K562 (cell line): Measurements from ENCODE around the gene GAL. TPM values are rescaled to one million over a fixed set of nuclear protein-coding genes. Genes with fewer than 3 reads are reported as not detected.

Source experiments
- ATAC-seq: fragments of 200-7000 bp; cut with Tn5 transposase; 3 replicates; pipeline ENCODE4 v1.9.1; 2020; ENCODE audit warnings: moderate library complexity
- BruUV-seq: library from RNA; stranded (reverse); fragments of 400-500 nt; replicated peaks from 2 replicates; lab custom pipeline; 2021; lab: Mats Ljungman, UMichigan
- CTCF ChIA-PET: fragments of 300-600 bp; formaldehyde crosslinking; extraction: SDS; loops from one replicate; lab custom pipeline; 2021; ENCODE audit warnings: low intra/inter-chr PET ratio; lab: Yijun Ruan, JAX
- POLR2A ChIA-PET: fragments of 300-600, 350-650 bp; sonication (Branson Sonifier 250); formaldehyde crosslinking; extraction: SDS; loops from one replicate; lab custom pipeline; 2021; ENCODE audit warnings: antibody characterized with exemption, inconsistent platforms; lab: Yijun Ruan, JAX
- DNase-seq, 4 experiments: peaks; one replicate each; pipeline versions ENCODE4 v3.0.0 to v3.0.0-alpha.2; 2011 to 2018; ENCODE audit warnings: low spot score in 3 of 4, mixed read lengths in 3 of 4; ENCODE audit errors: extremely low read depth in 1 of 4
- FAIRE-seq: peaks from 2 replicates; lab custom pipeline; 2011; peaks lifted over from hg19 to GRCh38; lab: Jason Lieb, UNC
- H2AFZ ChIP-seq: 2 replicates; pipeline ENCODE4 v1.6.0; 2011; ENCODE audit warnings: low read depth, low read length, control low read depth, inconsistent platforms
- H3K27ac ChIP-seq: fragments of 200-600 bp; 3 replicates; pipeline ENCODE4 v1.8.0; 2011; ENCODE audit warnings: low read depth, mild to moderate bottlenecking, control low read depth, inconsistent platforms, low read length, moderate library complexity, mixed read lengths; ENCODE audit errors: extremely low read depth
- H3K27me3 ChIP-seq, 2 experiments: fragments of 300-600 bp in 1 of 2; 2 replicates in 1 of 2; 3 replicates in 1 of 2; pipeline versions ENCODE4 v1.6.0 to v1.8.0; 2011; ENCODE audit warnings: inconsistent platforms in 2 of 2, low read length in 2 of 2, mild to moderate bottlenecking in 1 of 2, mixed read lengths in 1 of 2, moderate library complexity in 1 of 2; ENCODE audit not compliant: control insufficient read depth in 2 of 2, insufficient read depth in 2 of 2
- H3K36me3 ChIP-seq: fragments of 300-600 bp; 3 replicates; pipeline ENCODE4 v1.8.0; 2011; ENCODE audit warnings: mild to moderate bottlenecking, low read length, inconsistent platforms; ENCODE audit not compliant: control insufficient read depth, insufficient read depth
- H3K4me1 ChIP-seq, 2 experiments: fragments of 200-600 bp in 1 of 2; replicated peaks in 1 of 2; 2 replicates in 1 of 2; 3 replicates in 1 of 2; pipeline versions ENCODE4 v1.5.1 to v1.8.0; 2011; ENCODE audit warnings: inconsistent platforms in 2 of 2, low read length in 2 of 2, mild to moderate bottlenecking in 1 of 2, mixed read lengths in 1 of 2, moderate library complexity in 1 of 2; ENCODE audit not compliant: control insufficient read depth in 2 of 2, insufficient read depth in 2 of 2
- H3K4me2 ChIP-seq: 2 replicates; pipeline ENCODE4 v1.6.1; 2011; ENCODE audit warnings: low read length, control low read depth, inconsistent platforms, mixed read lengths; ENCODE audit not compliant: insufficient read depth
- H3K4me3 ChIP-seq: fragments of 200-600 bp; sonication (generic), shearing (Covaris generic); 2 replicates; pipeline ENCODE4 v1.5.1; 2016; ENCODE audit warnings: control low read depth, inconsistent platforms
- H3K79me2 ChIP-seq: fragments of 200-600 bp; 3 replicates; pipeline ENCODE4 v1.8.0; 2011; ENCODE audit warnings: low read length, inconsistent platforms; ENCODE audit not compliant: control insufficient read depth, insufficient read depth
- H3K9ac ChIP-seq, 2 experiments: 2 replicates each; pipeline versions ENCODE4 v1.6.0 to v1.6.1; 2011; ENCODE audit warnings: low read depth in 2 of 2, low read length in 2 of 2, control low read depth in 1 of 2, inconsistent platforms in 1 of 2, mild to moderate bottlenecking in 1 of 2, mixed read lengths in 1 of 2; ENCODE audit not compliant: insufficient read depth in 1 of 2
- H3K9me1 ChIP-seq: one replicate; pipeline ENCODE4 v1.6.0; 2011; ENCODE audit warnings: inconsistent platforms, mild to moderate bottlenecking, low read length, moderate library complexity; ENCODE audit not compliant: control insufficient read depth, insufficient read depth
- H3K9me3 ChIP-seq: replicated peaks from 2 replicates; pipeline ENCODE4 v1.5.1; 2011; ENCODE audit warnings: low read depth, low read length, inconsistent platforms; ENCODE audit not compliant: control insufficient read depth, insufficient read depth
- H4K20me1 ChIP-seq: replicated peaks from 2 replicates; pipeline ENCODE4 v1.6.1; 2011; ENCODE audit warnings: low read length, inconsistent platforms, mixed read lengths; ENCODE audit not compliant: control insufficient read depth, insufficient read depth
- ARID2 ChIP-seq: fragments of 450-650 bp; IDR thresholded peaks from 2 replicates; pipeline ENCODE4 v1.6.1; 2017; ENCODE audit warnings: antibody characterized with exemption, mild to moderate bottlenecking
- C11orf30 ChIP-seq: fragments of 450-650 bp; IDR thresholded peaks from 2 replicates; pipeline ENCODE4 v1.6.1; 2016; ENCODE audit warnings: low read depth, mild to moderate bottlenecking
- CHD2 ChIP-seq: IDR thresholded peaks from 2 replicates; pipeline ENCODE4 v1.6.1; 2011; ENCODE audit warnings: low read depth, low read length
- FOXO4 ChIP-seq: fragments of 450-650 bp; formaldehyde crosslinking; IDR thresholded peaks from 2 replicates; pipeline ENCODE4 v1.4.0; 2020; ENCODE audit warnings: mild to moderate bottlenecking, moderate library complexity
- GTF2E2 ChIP-seq: fragments of 200-800 bp; sonication (Bioruptor generic); IDR thresholded peaks from 2 replicates; pipeline ENCODE4 v1.6.1; 2016; ENCODE audit warnings: missing genetic modification characterization, missing compliant biosample characterization
- HDAC3 ChIP-seq: fragments of 450-650 bp; IDR thresholded peaks from 2 replicates; pipeline ENCODE4 v1.6.1; 2018; ENCODE audit warnings: borderline replicate concordance, mild to moderate bottlenecking, moderate library complexity; ENCODE audit not compliant: partially characterized antibody
- MCM2 ChIP-seq: fragments of 450-650 bp; IDR thresholded peaks from 2 replicates; pipeline ENCODE4 v1.6.1; 2017; ENCODE audit warnings: low read depth, mild to moderate bottlenecking
- MCM7 ChIP-seq, 2 experiments: fragments of 450-650 bp; IDR thresholded peaks; 2 replicates each; pipeline ENCODE4 v1.6.1; 2016 to 2018
- RB1 ChIP-seq: fragments of 450-650 bp; IDR thresholded peaks from 2 replicates; pipeline ENCODE4 v1.6.1; 2017; ENCODE audit warnings: low read depth, mild to moderate bottlenecking
- RBM39 ChIP-seq: fragments of 200-400 bp; formaldehyde crosslinking; optimal IDR thresholded peaks from 2 replicates; pipeline ENCODE3; 2018; ENCODE audit warnings: low read depth, low read length
- RNF219 ChIP-seq: fragments of 250-450 bp; sonication (Bioruptor Pico); IDR thresholded peaks from 2 replicates; pipeline ENCODE4 v1.5.0; 2022; ENCODE audit warnings: mild to moderate bottlenecking
- SMAD3 ChIP-seq: fragments of 450-650 bp; formaldehyde crosslinking; conservative IDR thresholded peaks from 2 replicates; pipeline ENCODE4 v1.4.0; 2020; ENCODE audit warnings: mild to moderate bottlenecking
- SUPT5H ChIP-seq: fragments of 450-650 bp; IDR thresholded peaks from 2 replicates; pipeline ENCODE4 v1.6.1; 2016
- ZKSCAN3 ChIP-seq: fragments of 250-450 bp; sonication (Bioruptor Pico); IDR thresholded peaks from 2 replicates; pipeline ENCODE4 v1.4.0; 2020
- ZNF253 ChIP-seq: fragments of 250-450 bp; sonication (Bioruptor Pico); conservative IDR thresholded peaks from 2 replicates; pipeline ENCODE4 v1.6.1; 2021; ENCODE audit warnings: mild to moderate bottlenecking
- ZSCAN32 ChIP-seq: fragments of 450-650 bp; formaldehyde crosslinking; IDR thresholded peaks from 2 replicates; pipeline ENCODE4 v1.4.0; 2020; ENCODE audit warnings: mild to moderate bottlenecking, moderate library complexity
- WGBS: fragments of 100-300 bp; shearing (Covaris generic); methylation state at CpG from one replicate; pipeline ENCODE4 v1.1.6; 2016; ENCODE audit warnings: low coverage, mixed read lengths; ENCODE audit not compliant: insufficient coverage; ENCODE audit errors: missing lambda C conversion rate; 5-methylcytosine and 5-hydroxymethylcytosine counted together
- in situ Hi-C: fragments of 300-500 bp; cut with MboI; formaldehyde crosslinking; loops from 4 replicates; pipeline ENCODE4 v1.15.0; 2018; ENCODE audit warnings: inconsistent platforms, mixed read lengths
- intact Hi-C: fragments of 100-400 bp; cut with micrococcal nuclease; formaldehyde crosslinking; loops from 2 replicates; pipeline ENCODE4 v1.14.2; 2022
- polyA plus RNA-seq, 8 experiments: library from polyadenylated mRNA; depleted of rRNA in 4 of 8; stranded (reverse) in 5 of 8; unstranded in 3 of 8; fragments of >200 nt; fragmentation: Nextera tagmentation in 2 of 8; fragmentation: Illumina TruSeq in 1 of 8; extraction: Ambion mirVana in 2 of 8; extraction: Trizol in 1 of 8; gene quantifications; 2 replicates each; pipeline versions ENCODE4 v1.2.1 to v1.2.3, GENCODE V29; 2011 to 2014; ENCODE audit warnings: inconsistent platforms in 1 of 8, missing spikeins in 1 of 8
- total RNA-seq, 7 experiments: library from RNA; depleted of rRNA in 6 of 7; stranded (reverse); fragments of >200 nt in 6 of 7; fragmentation: Illumina TruSeq in 2 of 7; extraction: Trizol in 2 of 7; gene quantifications; 2 replicates each; pipeline versions ENCODE4 v1.2.1 to v1.2.3, GENCODE V29; 2011 to 2021; ENCODE audit warnings: low replicate concordance in 1 of 7

The GAL gene
- total and polyA plus RNA-seq, 9 of the 15 experiments (the other 6 are each of a cell fraction or from before 2014, with no cell fraction given) = 10.6 to 119 (median 36.3) TPM

- TF ChIP-seq RNF219 = no peak
- TF ChIP-seq C11orf30 = peak; percentile 80
- no peak for TF ChIP-seq MCM7 (IDR thresholded peaks at IDR 0.05)
- no peak for TF ChIP-seq ZSCAN32
Observed at GRCh38 chr11:68690671-68691401, 6.5 kb downstream of the GAL start (continued).

GRCh38 chr11:68691402-68691784 lies 7.0 kb downstream of the GAL start:
- intact Hi-C loops = no loop called here
- Histone ChIP-seq H3K4me2 (no peak overlapping the region), H3K27ac (no peak overlapping the region), H3K4me3 (no peak overlapping the region), H3K9me3 (peaks cover 7% of the 10 kb centered on the region; the same call in 1 of the 2 replicates), H3K79me2 (no peaks in the 10 kb centered on the region), H3K9ac (no peak overlapping the region), H3K36me3 (peaks cover 42% of the 10 kb centered on the region), H3K9me1 (no peaks in the 10 kb centered on the region), H4K20me1 (no peaks in the 10 kb centered on the region), H2AFZ (no peak overlapping the region), H3K27me3 (peaks cover 0 to 3% of the 10 kb centered on the region in 2 experiments; a peak in 2 of 5 replicates), H3K4me1 (peaks cover 0 to 7% of the 10 kb centered on the region in 2 experiments; a peak in 2 of 5 replicates)
- POLR2A ChIA-PET = interaction anchor here (0.7 to 1.8 kb wide), 5 partner anchors 10 to 92 kb away, joined by 3 to 6 read pairs (median 4); no protein-coding TSS in a partner anchor
- ATAC-seq (peak; percentile 30; the same call in 2 of the 3 replicates), FAIRE-seq (peak; percentile 26), DNase-seq (no peak)
- in situ Hi-C loops = loop anchor here (25.0 kb wide), 1 partner anchor 1154 kb away; no protein-coding TSS in a partner anchor
- CTCF ChIA-PET = no interaction called here
- no TSS peak for BruUV-seq
- 45% methylated on average over 9 of the region's 9 CpGs for WGBS
- TF ChIP-seq ZNF253 (CRISPR knock-in tag) (no peak), SMAD3 (CRISPR knock-in tag) (no peak), RB1 (no peak), RBM39 (no peak), ARID2 (no peak), CHD2 (no peak), SUPT5H (peak; percentile 63), FOXO4 (CRISPR knock-in tag) (no peak), ZKSCAN3 (CRISPR knock-in tag) (no peak), HDAC3 (no peak), MCM2 (no peak), GTF2E2 (tag) (no peak)
